Measurements from ENCODE around the gene CATSPER1.
A peak's percentile ranks its signal among the peaks of the same experiment; 100 is the strongest.

The CATSPER1 gene

DNA sequence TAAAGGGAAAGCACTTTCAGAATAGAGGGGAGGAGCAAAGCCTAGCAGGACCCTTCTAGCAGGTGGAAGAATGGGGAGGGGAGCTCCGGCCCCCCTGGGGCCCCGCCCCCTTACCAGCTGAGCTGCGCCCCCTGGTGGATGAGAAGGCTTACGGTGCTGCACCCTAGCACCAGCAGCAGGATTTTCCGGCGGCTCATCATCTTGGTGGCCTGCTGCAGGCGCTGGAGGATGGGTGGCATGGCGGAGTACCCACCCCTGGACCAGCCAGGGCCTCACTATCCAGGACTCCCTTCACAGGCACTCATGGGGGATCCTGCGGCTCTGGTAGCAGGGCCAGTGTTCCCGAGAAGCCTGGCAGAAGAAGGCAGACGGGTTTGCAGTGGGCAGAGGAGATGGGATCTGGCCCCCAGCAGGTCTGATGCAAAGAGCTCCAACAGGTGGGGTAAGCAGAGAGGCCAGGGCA, 18.9 kb upstream of the CATSPER1 start:
- ATAC-seq: peak; percentile 84
- TF ChIP-seq PPARA (CRISPR knock-in tag; IDR thresholded peaks at IDR 0.05; ENCODE audit: borderline replicate concordance) (no peak), ZNF70 (CRISPR knock-in tag; IDR thresholded peaks at IDR 0.05) (no peak), OSR1 (CRISPR knock-in tag; IDR thresholded peaks at IDR 0.05) (no peak), ZFP30 (CRISPR knock-in tag; IDR thresholded peaks at IDR 0.05) (no peak), ZNF8 (CRISPR knock-in tag; IDR thresholded peaks at IDR 0.05) (no peak), SNAI2 (CRISPR knock-in tag; IDR thresholded peaks at IDR 0.05) (no peak), ZNF565 (CRISPR knock-in tag; conservative IDR thresholded peaks at IDR 0.05; ENCODE audit: low read depth) (no peak), ZFP3 (CRISPR knock-in tag; IDR thresholded peaks at IDR 0.05) (no peak)
- TF ChIP-seq, protein P1, sequence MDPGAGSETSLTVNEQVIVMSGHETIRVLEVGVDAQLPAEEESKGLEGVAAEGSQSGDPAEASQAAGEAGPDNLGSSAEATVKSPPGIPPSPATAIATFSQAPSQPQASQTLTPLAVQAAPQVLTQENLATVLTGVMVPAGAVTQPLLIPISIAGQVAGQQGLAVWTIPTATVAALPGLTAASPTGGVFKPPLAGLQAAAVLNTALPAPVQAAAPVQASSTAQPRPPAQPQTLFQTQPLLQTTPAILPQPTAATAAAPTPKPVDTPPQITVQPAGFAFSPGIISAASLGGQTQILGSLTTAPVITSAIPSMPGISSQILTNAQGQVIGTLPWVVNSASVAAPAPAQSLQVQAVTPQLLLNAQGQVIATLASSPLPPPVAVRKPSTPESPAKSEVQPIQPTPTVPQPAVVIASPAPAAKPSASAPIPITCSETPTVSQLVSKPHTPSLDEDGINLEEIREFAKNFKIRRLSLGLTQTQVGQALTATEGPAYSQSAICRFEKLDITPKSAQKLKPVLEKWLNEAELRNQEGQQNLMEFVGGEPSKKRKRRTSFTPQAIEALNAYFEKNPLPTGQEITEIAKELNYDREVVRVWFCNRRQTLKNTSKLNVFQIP (CRISPR knock-in tag; IDR thresholded peaks at IDR 0.05; ENCODE audit: borderline replicate concordance, low read depth): no peak
- TF ChIP-seq, protein P2, sequence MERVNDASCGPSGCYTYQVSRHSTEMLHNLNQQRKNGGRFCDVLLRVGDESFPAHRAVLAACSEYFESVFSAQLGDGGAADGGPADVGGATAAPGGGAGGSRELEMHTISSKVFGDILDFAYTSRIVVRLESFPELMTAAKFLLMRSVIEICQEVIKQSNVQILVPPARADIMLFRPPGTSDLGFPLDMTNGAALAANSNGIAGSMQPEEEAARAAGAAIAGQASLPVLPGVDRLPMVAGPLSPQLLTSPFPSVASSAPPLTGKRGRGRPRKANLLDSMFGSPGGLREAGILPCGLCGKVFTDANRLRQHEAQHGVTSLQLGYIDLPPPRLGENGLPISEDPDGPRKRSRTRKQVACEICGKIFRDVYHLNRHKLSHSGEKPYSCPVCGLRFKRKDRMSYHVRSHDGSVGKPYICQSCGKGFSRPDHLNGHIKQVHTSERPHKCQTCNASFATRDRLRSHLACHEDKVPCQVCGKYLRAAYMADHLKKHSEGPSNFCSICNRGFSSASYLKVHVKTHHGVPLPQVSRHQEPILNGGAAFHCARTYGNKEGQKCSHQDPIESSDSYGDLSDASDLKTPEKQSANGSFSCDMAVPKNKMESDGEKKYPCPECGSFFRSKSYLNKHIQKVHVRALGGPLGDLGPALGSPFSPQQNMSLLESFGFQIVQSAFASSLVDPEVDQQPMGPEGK (CRISPR knock-in tag; IDR thresholded peaks at IDR 0.05; ENCODE audit: borderline replicate concordance): no peak
- TF ChIP-seq, protein P3, sequence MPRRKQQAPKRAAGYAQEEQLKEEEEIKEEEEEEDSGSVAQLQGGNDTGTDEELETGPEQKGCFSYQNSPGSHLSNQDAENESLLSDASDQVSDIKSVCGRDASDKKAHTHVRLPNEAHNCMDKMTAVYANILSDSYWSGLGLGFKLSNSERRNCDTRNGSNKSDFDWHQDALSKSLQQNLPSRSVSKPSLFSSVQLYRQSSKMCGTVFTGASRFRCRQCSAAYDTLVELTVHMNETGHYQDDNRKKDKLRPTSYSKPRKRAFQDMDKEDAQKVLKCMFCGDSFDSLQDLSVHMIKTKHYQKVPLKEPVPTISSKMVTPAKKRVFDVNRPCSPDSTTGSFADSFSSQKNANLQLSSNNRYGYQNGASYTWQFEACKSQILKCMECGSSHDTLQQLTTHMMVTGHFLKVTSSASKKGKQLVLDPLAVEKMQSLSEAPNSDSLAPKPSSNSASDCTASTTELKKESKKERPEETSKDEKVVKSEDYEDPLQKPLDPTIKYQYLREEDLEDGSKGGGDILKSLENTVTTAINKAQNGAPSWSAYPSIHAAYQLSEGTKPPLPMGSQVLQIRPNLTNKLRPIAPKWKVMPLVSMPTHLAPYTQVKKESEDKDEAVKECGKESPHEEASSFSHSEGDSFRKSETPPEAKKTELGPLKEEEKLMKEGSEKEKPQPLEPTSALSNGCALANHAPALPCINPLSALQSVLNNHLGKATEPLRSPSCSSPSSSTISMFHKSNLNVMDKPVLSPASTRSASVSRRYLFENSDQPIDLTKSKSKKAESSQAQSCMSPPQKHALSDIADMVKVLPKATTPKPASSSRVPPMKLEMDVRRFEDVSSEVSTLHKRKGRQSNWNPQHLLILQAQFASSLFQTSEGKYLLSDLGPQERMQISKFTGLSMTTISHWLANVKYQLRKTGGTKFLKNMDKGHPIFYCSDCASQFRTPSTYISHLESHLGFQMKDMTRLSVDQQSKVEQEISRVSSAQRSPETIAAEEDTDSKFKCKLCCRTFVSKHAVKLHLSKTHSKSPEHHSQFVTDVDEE (CRISPR knock-in tag; IDR thresholded peaks at IDR 0.05): no peak
- TF ChIP-seq, protein P4, sequence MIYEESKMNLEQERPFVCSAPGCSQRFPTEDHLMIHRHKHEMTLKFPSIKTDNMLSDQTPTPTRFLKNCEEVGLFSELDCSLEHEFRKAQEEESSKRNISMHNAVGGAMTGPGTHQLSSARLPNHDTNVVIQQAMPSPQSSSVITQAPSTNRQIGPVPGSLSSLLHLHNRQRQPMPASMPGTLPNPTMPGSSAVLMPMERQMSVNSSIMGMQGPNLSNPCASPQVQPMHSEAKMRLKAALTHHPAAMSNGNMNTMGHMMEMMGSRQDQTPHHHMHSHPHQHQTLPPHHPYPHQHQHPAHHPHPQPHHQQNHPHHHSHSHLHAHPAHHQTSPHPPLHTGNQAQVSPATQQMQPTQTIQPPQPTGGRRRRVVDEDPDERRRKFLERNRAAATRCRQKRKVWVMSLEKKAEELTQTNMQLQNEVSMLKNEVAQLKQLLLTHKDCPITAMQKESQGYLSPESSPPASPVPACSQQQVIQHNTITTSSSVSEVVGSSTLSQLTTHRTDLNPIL (CRISPR knock-in tag; IDR thresholded peaks at IDR 0.05; ENCODE audit: low read depth): no peak
- TF ChIP-seq, protein P5, sequence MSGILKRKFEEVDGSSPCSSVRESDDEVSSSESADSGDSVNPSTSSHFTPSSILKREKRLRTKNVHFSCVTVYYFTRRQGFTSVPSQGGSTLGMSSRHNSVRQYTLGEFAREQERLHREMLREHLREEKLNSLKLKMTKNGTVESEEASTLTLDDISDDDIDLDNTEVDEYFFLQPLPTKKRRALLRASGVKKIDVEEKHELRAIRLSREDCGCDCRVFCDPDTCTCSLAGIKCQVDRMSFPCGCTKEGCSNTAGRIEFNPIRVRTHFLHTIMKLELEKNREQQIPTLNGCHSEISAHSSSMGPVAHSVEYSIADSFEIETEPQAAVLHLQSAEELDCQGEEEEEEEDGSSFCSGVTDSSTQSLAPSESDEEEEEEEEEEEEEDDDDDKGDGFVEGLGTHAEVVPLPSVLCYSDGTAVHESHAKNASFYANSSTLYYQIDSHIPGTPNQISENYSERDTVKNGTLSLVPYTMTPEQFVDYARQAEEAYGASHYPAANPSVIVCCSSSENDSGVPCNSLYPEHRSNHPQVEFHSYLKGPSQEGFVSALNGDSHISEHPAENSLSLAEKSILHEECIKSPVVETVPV (CRISPR knock-in tag; IDR thresholded peaks at IDR 0.05): no peak

DNA sequence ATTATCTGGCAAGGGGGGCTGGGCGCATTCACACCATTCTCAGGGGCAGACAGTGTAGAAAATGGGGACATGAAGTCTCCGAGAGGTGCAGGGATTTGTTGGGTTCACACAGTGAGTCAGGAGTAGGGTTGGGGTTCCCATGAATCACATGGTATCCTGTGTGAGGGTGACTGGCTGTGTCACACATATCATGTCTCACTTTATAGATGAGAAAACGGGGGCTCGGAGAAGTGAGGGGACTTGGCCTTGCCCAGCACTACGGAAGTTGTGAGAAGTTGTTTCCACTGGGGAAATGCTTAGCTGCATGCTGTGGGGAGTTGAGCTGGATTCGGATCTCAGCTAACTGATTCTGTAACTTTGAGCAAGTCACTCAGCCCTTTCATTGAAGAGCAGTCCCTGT, 18.5 kb upstream of the CATSPER1 start:
- TF ChIP-seq PPARA (CRISPR knock-in tag; IDR thresholded peaks at IDR 0.05; ENCODE audit: borderline replicate concordance): no peak
- TF ChIP-seq, protein P3 (CRISPR knock-in tag; IDR thresholded peaks at IDR 0.05): no peak
- TF ChIP-seq ZNF565 (CRISPR knock-in tag; conservative IDR thresholded peaks at IDR 0.05; ENCODE audit: low read depth): no peak
- TF ChIP-seq ESRRG (CRISPR knock-in tag; IDR thresholded peaks at IDR 0.05): no peak
- TF ChIP-seq ISL1 (CRISPR knock-in tag; IDR thresholded peaks at IDR 0.05): no peak
- no peak for TF ChIP-seq SNAI2 (CRISPR knock-in tag; IDR thresholded peaks at IDR 0.05)
- TF ChIP-seq, protein P2 (CRISPR knock-in tag; IDR thresholded peaks at IDR 0.05; ENCODE audit: borderline replicate concordance): no peak
- no peak for TF ChIP-seq ZFP3 (CRISPR knock-in tag; IDR thresholded peaks at IDR 0.05)
- no peak for TF ChIP-seq TCF4 (CRISPR knock-in tag; IDR thresholded peaks at IDR 0.05; ENCODE audit: borderline replicate concordance)
- no peak for TF ChIP-seq OSR1 (CRISPR knock-in tag; IDR thresholded peaks at IDR 0.05)
- no peak for TF ChIP-seq ZNF8 (CRISPR knock-in tag; IDR thresholded peaks at IDR 0.05)
- no peak for TF ChIP-seq GLIS3 (CRISPR knock-in tag; IDR thresholded peaks at IDR 0.05)
- no peak for TF ChIP-seq BACH2 (CRISPR knock-in tag; IDR thresholded peaks at IDR 0.05; ENCODE audit: borderline replicate concordance)
- TF ChIP-seq ZC3H10 (CRISPR knock-in tag; IDR thresholded peaks at IDR 0.05): no peak
- no peak for TF ChIP-seq ARNTL (CRISPR knock-in tag; IDR thresholded peaks at IDR 0.05; ENCODE audit: borderline replicate concordance, low read depth)
- TF ChIP-seq RARB (CRISPR knock-in tag; IDR thresholded peaks at IDR 0.05): no peak
- TF ChIP-seq, protein P1 (CRISPR knock-in tag; IDR thresholded peaks at IDR 0.05; ENCODE audit: borderline replicate concordance, low read depth): no peak
- TF ChIP-seq TOX (CRISPR knock-in tag; IDR thresholded peaks at IDR 0.05; ENCODE audit: borderline replicate concordance): no peak
- no peak for ATAC-seq
